Fibroblast of the conjunctiva (primary cell): Measurements from ENCODE around the gene PRUNE2.

Experiments
- DNase-seq: peaks from one replicate; pipeline ENCODE4 v3.0.0-alpha.2; 2010; ENCODE audit warnings: low read depth

PRUNE2 gene

DNA sequence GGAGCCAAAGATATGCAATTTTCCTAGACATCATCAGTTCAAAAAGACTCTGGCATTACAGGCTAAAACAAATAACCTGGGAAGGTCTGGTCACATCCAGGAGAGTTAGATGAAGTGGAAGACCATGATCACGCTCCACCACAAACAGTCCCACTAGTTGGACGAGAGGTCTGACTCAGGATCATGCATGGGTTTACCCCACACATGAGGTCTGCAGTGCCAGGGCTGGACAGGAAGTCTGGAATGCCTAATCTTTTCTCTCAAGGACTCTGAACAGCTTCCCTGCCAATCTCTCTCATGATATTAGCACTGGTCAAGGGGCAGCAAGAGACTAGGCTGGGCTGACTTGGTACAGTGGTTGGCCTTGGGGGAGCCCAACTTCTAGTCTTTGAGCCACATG is 7.1 kb downstream of the PRUNE2 start:
- no peak for DNase-seq

DNA sequence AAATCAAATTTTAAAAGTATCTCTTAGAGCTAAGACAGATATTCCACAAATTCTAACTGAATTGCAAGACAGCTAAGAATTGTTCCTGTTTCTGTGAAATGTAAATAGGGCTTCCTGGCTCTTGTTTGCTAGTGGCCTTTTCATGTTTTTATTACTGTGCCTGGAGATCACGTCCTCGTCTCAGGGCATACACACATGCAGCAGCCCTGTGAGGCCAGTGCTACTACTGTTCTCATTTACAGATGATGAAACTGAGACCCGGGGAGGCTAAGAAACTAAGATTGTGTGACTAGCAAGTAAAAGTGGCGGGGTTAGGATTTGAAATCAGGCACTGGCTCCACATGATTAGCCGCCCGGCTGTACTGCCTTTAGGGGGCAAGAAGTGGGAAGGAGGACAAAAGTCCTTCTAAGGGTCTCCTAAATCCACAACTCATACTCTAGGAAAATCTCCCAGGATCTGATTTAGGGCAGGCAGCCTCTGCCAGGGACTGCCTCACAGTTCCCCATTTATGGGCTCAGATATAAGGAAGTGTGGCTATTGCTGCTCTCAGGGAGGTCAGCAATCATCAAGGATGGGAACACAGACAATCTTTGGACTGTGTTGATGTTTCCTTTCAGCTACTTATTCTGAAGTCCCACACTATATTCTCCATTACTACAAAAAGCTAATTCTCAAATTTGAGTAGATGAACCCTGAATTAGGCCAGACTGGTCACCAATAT is 7.9 kb downstream of the PRUNE2 start:
- DNase-seq, result no peak

DNA sequence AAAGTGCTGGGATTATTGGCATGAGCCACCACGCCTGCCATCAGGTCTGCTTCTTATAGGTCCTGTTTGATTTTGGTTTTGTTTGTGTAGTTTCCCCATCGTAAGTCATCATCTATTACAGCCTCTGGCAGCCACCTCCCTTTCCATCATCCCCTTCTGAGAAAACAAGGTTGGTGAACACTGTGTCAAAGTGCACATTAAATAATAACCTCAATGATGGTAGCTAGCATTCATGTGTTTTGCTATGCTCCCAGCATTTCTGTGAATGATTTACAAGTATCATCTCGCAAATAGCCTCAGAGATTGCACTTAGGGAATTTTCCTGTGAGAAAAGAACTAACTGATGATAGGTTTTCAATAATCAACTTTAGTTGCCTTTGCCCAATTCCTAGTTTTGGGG is 9.9 kb downstream of the PRUNE2 start:
- DNase-seq, result no peak

DNA sequence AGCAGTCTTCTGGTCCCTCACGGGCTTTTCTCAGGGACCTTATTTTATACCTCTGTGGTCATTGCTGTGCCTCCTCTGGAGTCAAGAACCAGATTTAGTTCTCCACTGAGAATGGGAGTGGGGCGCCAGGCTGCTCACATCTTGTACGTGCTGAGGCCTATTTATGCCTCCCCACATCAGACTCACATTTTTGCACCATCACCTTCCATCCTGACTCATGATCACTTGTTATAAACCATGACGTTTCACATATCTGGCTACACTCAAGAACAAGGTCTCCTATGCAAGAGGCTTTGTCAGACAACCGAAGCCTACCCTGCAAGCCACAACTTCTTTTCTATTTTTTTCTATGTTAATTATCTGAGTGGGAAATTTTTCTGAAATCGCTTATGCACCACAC is 10.7 kb downstream of the PRUNE2 start:
- DNase-seq, result no peak

DNA sequence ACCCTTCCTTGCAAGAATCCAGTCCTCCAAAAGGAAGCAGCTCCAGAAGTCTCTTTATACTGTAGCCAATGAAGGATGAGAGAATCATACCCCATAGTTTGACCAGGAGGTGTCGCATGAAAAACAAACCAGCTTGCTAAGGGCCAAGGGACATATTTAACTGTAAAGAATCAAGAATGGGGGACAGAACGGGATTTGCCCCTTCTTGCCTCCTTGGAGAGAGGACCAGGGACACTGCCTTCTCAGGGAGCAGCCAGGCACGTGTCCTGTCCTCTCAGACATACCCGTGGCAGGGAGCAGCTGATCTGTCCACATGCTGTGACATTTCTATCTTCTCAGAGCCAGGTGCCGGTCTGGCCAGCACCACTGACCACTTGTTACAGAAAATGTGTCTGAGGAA is 11.7 kb downstream of the PRUNE2 start:
- no peak for DNase-seq

DNA sequence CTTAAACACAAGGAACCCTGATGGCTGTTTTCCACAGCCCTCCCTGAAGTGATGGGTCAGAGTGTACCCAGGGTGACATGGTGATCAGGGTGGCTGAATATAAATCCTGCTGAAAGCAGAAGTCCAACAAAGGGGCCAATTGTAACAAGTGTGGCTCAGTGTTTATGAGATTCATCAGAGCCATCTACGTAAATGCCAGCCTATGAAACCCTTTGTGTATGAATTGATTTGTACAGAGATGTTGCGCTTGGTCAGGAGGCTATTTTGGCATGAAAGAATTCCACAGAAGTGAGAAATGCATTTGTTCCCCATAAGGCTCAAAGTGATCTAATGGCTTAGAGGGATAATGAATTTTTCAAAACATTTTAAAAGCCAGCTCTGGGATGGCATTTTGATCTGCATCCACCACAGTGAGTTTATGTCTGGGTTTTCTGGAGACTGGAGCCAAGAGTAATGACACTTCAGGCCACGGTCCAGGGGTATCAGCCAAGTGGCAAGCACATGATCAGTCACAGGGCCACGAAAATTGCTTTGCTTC is 12.4 kb downstream of the PRUNE2 start:
- DNase-seq, result no peak

DNA sequence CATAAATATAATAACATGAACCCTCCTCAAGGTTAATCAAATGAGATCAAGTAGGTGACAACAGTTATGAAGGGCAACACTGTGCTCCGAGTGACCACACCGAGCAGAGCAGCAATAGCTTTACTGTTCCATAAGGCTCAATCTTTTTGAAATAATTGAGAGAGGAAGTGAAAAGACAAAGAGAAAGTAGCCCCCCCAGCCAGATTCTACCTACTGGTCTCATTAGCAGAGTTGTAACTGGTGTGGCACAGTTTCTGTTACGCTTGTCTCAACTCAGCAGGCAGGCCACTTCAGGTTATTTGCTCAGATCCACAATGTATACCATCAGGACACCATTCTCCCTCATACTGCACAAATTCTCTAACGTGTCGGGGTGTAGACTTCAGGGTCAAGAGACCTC is 14.0 kb downstream of the PRUNE2 start:
- DNase-seq, result no peak

DNA sequence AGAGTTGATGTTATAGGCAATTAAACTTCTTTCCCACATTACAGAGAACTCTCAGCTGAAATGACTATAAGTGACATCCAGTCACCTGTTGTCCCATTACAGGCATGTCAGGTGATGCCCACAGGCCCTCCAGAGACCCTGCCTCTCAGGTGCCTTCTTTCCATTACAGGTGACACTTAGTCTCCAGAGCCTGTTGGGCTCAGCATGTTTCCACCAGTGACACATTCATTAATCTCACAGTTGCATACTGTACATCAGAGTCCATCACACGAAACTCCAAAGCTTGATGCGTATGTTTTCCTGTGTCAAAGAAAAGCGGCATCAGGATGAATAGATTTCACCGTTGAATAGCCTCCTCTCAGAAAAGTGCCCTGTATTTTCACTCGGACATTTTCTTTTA is 14.6 kb downstream of the PRUNE2 start:
- no peak for DNase-seq

DNA sequence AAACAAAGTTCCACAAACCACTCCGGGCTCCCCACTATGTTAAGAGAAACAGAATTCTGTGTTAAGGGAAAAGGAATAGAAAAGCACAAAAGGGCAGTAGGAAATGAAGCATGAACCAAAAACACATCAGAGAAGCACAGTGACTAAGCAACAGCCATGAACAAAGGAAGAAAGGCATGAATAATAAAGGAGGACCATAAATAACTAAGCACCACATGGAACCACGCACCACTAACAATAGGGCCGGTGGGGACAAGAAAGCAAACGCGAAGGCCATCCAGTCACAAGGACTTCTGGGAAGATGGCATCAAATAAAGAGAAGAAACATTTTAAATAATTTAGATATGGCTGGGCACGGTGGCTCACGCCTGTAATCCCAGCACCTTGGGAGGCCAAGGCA is 18.0 kb downstream of the PRUNE2 start:
- no peak for DNase-seq

DNA sequence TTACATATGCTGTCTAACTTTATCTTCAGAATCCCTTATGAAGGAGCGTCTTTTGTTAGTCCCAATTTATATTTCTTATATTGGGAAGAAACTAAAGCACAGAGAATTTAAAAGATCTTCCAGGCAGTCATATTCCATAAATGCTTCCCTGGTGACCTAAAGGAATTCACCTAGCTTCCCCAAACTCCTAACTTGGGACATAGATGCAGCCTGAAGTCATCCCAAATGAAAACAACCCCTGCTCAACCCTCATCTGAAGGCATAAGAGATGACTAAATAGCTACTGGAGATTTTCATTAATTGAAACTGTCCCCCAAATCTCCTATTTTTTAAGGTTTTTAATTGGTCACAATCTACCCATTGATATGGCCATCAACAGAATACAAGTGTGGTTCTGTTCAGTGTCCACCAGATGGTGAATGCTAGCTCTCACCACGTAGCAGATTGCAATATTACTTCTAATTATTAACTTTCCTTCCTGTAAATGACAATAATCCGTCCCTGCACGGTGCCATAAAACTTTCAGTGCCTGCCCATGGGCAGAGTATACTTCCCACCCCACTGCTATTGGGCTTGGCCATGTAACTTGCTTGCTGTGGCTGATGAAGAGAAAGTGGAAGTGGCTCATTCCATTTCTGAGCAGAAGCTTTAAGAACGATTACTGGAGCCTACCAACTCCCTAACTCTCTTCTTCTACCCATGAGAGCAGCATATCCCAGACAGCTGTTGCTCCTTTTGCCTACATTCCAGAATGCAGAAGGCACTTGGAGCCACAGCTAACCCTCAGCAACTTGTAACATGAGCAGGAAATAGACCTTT is 18.7 kb downstream of the PRUNE2 start:
- no peak for DNase-seq

DNA sequence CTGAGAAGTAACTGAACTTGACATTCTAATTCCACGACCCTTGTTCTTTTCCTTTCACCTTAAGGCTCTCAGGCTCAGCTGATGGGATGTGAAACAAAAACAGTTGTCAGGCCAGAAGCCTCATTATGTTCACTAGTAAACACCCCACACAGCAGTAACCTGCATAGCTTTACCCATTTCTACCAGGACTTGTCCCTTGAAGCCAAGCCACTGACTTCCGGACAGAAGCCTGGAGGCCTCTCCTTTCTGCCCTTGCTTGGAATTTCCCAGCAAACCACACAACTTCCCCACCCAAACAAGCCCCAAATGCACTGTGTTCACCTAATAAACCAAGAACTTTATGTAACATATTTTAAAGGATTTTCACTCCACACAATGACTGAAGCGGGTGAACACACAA is 19.6 kb downstream of the PRUNE2 start:
- DNase-seq, result no peak

DNA sequence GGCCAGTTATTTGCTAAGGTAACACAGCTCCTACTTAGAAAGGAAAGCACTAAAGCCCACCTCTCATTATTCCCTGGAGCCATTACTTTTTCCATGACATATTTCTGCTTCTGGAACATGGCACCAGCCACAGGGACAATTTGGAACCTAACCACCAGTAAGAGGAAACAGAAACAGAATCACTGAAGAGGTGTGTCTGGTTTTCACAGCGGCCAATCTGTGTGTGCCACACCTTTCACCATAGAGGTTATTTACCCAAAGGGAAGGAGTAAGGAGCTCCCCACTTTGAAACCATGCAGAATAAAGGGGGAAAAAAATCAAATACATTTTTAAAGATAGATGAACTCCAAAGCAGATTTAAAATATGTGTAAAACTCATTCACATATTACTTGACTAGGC is 21.1 kb downstream of the PRUNE2 start:
- no peak for DNase-seq

DNA sequence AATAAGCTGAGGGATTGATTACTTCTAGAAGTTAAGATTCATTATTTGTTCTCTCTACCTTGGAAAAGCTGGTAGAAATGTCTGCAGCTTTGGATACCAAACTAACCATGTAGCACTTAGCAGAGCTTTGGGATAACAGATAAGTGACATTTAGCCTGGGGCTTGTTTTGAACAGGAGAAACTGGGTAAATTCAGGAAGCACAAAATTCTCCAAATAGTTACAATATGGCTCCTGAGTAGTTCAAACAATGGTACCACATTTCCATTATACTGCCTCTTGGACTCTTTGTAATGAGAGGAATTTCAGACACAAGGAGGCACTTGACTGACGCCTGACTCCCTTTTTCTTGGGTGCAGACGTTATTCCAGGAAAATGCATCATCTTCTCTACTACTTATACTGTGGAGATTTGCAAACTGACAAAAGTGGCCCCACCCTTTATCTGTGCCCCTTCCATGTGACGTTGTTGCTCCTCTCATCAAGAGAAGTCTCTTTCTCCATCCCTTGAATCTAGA is 22.5 kb downstream of the PRUNE2 start:
- no peak for DNase-seq

DNA sequence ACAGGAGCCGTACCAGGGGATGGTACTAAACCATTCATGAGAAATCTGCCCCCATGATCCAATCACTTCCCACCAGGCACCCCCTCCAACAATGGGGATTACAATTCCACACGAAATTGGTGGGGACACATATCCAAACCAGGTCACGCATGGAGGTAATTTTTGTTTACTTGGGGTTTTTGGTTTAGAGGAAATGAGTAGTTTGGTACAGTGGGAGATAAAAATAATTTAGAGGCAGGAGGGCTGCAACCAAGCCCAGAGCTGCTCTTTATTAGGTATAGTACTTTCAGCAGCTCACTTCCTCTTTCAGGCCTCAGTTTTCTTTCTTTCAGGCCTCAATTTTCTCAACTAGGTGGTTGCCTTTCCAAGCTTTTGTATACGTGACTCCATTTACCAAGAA is 23.2 kb downstream of the PRUNE2 start:
- DNase-seq, result no peak

DNA sequence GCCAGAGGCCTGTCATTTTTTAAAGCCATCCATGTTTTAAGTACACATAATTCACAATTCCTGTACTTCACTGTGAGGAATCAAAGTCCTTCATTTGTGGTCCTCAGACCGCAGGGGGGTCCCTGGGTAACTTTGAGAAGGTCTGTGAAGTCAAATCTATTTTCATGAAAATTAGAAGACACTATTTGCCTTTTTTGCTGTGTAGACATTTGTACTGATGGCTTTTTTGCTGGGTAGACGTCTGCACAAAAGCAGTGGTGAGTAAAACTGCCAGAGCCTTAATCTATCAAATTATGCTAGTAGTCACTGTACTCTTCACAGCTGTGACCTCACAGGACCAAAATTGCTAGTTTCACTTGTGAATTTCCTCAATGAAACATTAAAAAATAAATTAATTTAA is 25.7 kb downstream of the PRUNE2 start:
- DNase-seq, result no peak

DNA sequence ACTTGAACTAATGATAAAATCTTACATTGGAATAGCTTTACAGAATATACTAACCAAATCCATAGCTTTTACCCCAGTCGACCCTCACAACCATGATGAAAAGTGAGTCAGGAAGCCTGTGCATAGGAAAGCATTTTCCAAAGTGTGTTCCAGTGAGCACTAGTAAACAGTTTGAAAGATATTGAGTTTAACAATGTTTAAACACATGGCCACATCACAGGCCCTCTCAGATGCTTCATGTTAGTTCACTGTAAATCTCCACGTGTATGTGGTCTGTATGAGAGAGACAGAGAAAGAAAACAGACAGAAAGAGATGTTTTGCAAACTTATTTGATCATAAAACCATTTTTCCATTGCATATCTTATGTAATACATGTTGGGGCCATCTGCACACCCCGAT is 27.0 kb downstream of the PRUNE2 start:
- DNase-seq, result no peak

DNA sequence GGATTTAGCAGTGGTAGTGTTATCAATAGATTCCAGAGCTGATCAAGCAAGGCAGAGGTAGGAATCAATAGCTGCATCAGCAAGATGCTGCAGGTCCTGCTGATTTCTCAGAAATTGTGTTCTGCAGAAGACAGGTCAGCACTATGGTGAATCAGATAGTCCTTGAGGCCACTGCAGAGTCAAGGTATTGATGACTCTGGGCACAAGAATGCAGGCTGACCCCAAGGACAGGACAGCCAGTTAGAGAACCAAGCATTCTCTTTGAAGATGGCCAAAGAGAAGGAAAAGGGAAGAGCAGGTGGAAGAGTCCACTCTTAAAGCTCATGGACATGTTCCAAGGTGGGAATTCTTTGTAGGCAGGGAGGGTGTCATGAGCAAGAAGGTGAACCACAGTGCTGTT is 28.0 kb downstream of the PRUNE2 start:
- DNase-seq, result no peak

DNA sequence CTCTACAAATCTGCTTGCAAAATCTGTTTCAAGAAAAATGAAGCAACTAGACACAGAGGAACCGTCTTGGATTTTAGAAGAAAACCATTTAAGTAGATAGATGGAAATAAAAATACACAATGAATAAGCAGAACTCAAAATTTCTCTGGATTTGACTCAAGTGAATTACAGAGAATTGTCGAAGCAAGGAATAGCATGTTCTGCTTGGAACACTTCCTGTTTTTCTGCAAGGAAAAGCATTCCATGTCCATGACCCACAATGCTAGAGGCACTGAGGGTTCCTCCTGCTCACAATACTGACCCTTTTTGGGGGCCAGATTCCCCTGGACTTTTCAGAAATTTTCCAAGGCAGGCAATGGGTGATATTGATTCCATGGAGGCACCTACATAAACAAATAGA is 29.8 kb downstream of the PRUNE2 start:
- DNase-seq, result peak; percentile 12

DNA sequence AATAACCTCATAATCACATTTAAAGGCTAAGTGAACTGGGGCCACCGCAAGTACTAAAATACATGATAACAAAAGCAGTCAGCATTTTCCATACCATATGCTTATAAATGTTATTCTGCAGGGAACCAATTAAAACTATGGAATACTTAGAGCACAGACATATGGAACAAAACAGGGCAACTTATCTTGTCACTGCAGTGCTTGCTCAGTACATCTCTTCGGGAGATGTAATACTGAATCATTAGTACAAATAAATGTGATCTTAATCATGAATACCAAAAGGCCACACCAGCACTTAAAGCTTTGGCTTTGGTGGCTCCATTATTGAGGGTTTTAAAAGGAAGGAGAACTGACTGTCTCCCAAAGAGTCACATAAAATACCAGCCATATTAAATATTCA is 32.1 kb downstream of the PRUNE2 start:
- no peak for DNase-seq

DNA sequence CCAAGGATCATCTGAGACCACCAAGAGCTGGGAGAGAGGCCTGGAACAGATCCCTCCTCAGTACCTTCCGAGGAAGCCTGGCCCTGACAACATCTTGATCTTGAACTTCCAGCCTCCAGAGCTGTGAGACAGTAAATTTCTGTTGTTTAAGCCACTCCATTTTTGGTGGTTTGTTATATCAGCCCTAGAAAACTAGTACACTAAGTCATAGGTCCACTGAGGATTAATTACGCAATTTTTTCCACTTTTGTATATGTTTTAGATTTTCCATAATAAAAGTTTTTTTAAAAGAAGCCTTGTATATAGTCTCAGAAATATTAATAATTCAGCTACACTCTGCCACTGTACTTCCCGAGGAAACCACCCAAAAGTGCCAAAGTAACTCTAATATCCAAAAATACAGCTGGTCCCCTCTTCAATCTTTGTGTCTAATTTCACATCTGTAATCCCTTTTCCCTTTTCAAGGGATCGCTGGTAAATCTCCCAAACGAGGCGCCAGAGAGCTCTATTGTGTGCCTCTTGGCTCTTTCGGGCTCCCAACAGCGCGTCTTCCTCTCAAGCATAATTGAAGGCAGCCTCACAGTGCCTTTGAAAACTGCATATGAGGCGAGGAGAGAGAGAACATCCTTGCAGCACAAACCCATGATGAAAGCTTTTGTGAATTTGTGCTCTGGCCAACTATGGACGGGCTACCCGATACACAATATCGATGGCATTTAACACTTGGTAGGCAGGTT is 32.7 kb downstream of the PRUNE2 start:
- DNase-seq, result peak; percentile 45

DNA sequence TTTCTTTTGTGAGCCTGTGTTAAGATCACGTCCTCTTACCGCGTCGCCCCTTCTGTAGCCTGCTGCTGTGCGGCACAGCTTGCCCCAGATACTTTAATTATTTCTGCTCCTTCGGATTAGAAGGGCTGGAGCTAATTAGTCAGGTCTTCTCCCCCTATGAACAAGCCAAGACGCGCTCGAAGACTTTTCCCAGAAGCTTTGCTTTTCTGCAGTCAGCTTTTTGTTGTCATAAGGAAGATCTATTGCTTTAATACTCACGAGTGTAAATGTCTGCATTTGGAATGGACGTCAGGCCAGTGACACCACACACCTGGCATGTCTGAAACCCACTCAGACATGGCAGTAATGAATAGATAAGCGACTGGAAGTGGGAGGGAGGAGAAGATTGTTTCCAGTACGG is 37.0 kb downstream of the PRUNE2 start:
- no peak for DNase-seq

DNA sequence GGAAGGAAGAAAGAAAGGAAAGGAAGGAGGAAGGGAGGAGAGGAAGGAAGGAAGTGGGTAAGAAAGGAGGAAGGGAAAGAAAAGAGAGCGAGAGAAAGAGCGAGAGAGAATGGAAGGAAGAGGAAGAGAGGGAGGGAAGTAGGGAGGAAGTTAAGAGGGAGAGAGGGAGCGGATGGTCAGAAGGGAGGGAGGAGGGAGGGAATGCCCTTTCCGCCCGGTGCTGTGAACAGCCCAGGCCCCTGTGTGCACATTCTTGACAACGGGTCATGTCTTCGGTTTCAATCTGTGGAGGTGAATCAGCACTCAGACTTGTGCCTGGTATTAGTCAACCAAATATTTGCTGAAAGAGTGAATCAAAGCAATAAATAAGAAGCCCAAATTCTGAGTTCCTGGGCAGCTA is 39.2 kb downstream of the PRUNE2 start:
- DNase-seq, result peak; percentile 81

DNA sequence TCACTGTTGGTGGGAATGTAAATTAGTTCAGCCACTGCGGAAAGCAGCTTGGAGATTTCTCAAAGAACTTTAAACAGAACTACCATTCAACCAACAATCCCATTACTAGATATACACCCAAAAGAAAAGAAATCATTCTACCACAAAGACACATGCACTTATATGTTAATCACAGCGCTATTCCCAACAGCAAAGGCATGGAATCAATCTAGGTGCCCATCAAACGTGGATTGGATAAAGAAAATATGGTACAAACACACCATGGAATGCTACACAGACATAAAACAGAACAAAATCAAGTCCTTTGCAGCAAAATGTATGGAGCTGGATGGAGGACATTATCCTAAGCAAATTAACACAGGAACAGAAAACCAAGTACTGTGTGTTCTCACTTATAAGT is 42.1 kb downstream of the PRUNE2 start:
- no peak for DNase-seq
